Measurements from ENCODE around the gene MBP.

Gene MBP

DNA sequence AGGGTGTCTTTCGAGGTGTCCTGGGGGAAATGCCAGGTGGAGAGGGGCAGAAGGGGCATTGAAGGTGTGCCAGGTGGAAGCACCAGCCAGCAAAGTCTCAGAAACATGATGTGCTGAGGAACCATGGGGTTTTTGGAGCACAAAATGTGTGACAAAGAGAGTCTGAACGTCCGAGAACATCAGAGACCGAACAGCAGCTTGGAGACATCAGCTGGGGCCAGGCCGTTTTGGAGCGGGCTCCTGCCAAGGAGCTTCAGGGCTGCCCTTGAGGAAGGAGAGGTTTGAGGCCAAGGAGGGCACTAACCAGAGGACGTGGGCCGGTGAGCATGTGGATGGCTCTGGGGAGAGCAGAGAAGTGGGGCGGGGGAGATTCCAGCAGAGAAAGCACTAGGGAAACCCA, 5.3 kb upstream of the MBP start:
- no peak for TF ChIP-seq ZFP3 (CRISPR knock-in tag; IDR thresholded peaks at IDR 0.05)
- no peak for TF ChIP-seq ZC3H10 (CRISPR knock-in tag; IDR thresholded peaks at IDR 0.05)
- TF ChIP-seq CSDC2 (CRISPR knock-in tag; IDR thresholded peaks at IDR 0.05), result no peak
- TF ChIP-seq, protein P1, sequence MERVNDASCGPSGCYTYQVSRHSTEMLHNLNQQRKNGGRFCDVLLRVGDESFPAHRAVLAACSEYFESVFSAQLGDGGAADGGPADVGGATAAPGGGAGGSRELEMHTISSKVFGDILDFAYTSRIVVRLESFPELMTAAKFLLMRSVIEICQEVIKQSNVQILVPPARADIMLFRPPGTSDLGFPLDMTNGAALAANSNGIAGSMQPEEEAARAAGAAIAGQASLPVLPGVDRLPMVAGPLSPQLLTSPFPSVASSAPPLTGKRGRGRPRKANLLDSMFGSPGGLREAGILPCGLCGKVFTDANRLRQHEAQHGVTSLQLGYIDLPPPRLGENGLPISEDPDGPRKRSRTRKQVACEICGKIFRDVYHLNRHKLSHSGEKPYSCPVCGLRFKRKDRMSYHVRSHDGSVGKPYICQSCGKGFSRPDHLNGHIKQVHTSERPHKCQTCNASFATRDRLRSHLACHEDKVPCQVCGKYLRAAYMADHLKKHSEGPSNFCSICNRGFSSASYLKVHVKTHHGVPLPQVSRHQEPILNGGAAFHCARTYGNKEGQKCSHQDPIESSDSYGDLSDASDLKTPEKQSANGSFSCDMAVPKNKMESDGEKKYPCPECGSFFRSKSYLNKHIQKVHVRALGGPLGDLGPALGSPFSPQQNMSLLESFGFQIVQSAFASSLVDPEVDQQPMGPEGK (CRISPR knock-in tag; IDR thresholded peaks at IDR 0.05; ENCODE audit: borderline replicate concordance), result no peak
- TF ChIP-seq, protein P2, sequence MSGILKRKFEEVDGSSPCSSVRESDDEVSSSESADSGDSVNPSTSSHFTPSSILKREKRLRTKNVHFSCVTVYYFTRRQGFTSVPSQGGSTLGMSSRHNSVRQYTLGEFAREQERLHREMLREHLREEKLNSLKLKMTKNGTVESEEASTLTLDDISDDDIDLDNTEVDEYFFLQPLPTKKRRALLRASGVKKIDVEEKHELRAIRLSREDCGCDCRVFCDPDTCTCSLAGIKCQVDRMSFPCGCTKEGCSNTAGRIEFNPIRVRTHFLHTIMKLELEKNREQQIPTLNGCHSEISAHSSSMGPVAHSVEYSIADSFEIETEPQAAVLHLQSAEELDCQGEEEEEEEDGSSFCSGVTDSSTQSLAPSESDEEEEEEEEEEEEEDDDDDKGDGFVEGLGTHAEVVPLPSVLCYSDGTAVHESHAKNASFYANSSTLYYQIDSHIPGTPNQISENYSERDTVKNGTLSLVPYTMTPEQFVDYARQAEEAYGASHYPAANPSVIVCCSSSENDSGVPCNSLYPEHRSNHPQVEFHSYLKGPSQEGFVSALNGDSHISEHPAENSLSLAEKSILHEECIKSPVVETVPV (CRISPR knock-in tag; IDR thresholded peaks at IDR 0.05), result no peak
- no peak for TF ChIP-seq RARB (CRISPR knock-in tag; IDR thresholded peaks at IDR 0.05)
- TF ChIP-seq PPARA (CRISPR knock-in tag; IDR thresholded peaks at IDR 0.05; ENCODE audit: borderline replicate concordance), result no peak
- ATAC-seq, result no peak

DNA sequence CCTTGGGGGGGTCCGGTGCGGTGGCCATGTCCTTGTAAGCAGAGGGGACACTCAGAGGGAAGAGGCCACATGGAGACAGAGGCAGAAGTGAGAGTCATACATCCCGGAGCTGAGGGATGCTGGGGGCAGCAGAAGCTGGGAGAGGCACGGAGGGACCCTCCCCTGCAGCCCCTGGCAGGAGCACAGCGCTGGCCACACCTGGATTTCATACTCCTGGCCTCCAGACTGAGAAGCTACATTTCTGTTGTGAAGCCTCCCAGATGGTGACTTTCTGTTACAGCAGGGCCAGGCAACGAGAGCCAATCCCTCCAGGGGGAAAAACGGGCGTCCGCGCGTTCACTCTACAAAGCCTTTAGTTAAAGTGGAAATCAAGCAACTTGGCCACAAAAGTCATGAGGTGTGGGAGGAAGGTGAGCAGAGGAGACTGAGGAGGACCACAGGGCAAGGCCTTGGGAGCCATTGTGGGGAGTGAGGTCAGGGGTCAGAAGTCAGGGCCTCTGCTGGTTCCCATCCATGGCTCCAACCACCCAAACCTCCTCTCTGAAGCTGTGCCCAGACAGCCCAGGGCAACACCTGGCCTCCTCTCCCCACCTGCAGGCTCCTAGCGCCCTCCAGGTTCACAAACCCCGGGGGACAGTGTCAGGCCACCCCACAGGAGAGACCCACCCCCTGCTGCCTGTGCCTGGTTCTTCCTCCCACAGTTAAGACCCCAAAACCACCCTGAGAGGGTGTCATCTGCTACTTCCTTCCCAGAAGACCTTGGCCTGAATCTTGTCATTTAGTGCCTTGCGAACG, 4.5 kb upstream of the MBP start:
- ATAC-seq, result no peak
- TF ChIP-seq RARB (CRISPR knock-in tag; IDR thresholded peaks at IDR 0.05) (no peak), SNAI2 (CRISPR knock-in tag; IDR thresholded peaks at IDR 0.05) (no peak), ZFP3 (CRISPR knock-in tag; IDR thresholded peaks at IDR 0.05) (no peak), ZNF565 (CRISPR knock-in tag; conservative IDR thresholded peaks at IDR 0.05; ENCODE audit: low read depth) (no peak), TOX (CRISPR knock-in tag; IDR thresholded peaks at IDR 0.05; ENCODE audit: borderline replicate concordance) (no peak), ZNF70 (CRISPR knock-in tag; IDR thresholded peaks at IDR 0.05) (no peak), CSDC2 (CRISPR knock-in tag; IDR thresholded peaks at IDR 0.05) (no peak), GLIS3 (CRISPR knock-in tag; IDR thresholded peaks at IDR 0.05) (no peak), ESRRG (CRISPR knock-in tag; IDR thresholded peaks at IDR 0.05) (no peak), ZC3H10 (CRISPR knock-in tag; IDR thresholded peaks at IDR 0.05) (no peak), ARNTL (CRISPR knock-in tag; IDR thresholded peaks at IDR 0.05; ENCODE audit: borderline replicate concordance, low read depth) (no peak), ZNF8 (CRISPR knock-in tag; IDR thresholded peaks at IDR 0.05) (no peak), ZFP30 (CRISPR knock-in tag; IDR thresholded peaks at IDR 0.05) (no peak), PPARA (CRISPR knock-in tag; IDR thresholded peaks at IDR 0.05; ENCODE audit: borderline replicate concordance) (no peak), BACH2 (CRISPR knock-in tag; IDR thresholded peaks at IDR 0.05; ENCODE audit: borderline replicate concordance) (no peak)
- TF ChIP-seq, protein P2 (CRISPR knock-in tag; IDR thresholded peaks at IDR 0.05), result no peak
- TF ChIP-seq, protein P1 (CRISPR knock-in tag; IDR thresholded peaks at IDR 0.05; ENCODE audit: borderline replicate concordance), result no peak
- TF ChIP-seq, protein P3, sequence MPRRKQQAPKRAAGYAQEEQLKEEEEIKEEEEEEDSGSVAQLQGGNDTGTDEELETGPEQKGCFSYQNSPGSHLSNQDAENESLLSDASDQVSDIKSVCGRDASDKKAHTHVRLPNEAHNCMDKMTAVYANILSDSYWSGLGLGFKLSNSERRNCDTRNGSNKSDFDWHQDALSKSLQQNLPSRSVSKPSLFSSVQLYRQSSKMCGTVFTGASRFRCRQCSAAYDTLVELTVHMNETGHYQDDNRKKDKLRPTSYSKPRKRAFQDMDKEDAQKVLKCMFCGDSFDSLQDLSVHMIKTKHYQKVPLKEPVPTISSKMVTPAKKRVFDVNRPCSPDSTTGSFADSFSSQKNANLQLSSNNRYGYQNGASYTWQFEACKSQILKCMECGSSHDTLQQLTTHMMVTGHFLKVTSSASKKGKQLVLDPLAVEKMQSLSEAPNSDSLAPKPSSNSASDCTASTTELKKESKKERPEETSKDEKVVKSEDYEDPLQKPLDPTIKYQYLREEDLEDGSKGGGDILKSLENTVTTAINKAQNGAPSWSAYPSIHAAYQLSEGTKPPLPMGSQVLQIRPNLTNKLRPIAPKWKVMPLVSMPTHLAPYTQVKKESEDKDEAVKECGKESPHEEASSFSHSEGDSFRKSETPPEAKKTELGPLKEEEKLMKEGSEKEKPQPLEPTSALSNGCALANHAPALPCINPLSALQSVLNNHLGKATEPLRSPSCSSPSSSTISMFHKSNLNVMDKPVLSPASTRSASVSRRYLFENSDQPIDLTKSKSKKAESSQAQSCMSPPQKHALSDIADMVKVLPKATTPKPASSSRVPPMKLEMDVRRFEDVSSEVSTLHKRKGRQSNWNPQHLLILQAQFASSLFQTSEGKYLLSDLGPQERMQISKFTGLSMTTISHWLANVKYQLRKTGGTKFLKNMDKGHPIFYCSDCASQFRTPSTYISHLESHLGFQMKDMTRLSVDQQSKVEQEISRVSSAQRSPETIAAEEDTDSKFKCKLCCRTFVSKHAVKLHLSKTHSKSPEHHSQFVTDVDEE (CRISPR knock-in tag; IDR thresholded peaks at IDR 0.05), result no peak
- TF ChIP-seq, protein P4, sequence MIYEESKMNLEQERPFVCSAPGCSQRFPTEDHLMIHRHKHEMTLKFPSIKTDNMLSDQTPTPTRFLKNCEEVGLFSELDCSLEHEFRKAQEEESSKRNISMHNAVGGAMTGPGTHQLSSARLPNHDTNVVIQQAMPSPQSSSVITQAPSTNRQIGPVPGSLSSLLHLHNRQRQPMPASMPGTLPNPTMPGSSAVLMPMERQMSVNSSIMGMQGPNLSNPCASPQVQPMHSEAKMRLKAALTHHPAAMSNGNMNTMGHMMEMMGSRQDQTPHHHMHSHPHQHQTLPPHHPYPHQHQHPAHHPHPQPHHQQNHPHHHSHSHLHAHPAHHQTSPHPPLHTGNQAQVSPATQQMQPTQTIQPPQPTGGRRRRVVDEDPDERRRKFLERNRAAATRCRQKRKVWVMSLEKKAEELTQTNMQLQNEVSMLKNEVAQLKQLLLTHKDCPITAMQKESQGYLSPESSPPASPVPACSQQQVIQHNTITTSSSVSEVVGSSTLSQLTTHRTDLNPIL (CRISPR knock-in tag; IDR thresholded peaks at IDR 0.05; ENCODE audit: low read depth), result no peak

Measured in SK-N-SH treated with all-trans-retinoic acid at 6 μM for 48 hours (cell line).